Activated CD4-positive, alpha-beta T cell treated with anti-CD3 and anti-CD28 coated beads, Interleukin-2, Interleukin-6, amounts not matched to agents 100 ng/mL and 50 ng/mL, durations not matched to agents 16 hours and 8 hours (primary cell): ENCODE data around the gene YPEL3.

ENCODE experiments used
- DNase-seq: peaks from one replicate; pipeline ENCODE4 v3.0.0-alpha.2; 2020

Gene YPEL3

GRCh38 chr16:30068333-30068732, 27.7 kb downstream of the YPEL3 start:
- no peak for DNase-seq

DNA sequence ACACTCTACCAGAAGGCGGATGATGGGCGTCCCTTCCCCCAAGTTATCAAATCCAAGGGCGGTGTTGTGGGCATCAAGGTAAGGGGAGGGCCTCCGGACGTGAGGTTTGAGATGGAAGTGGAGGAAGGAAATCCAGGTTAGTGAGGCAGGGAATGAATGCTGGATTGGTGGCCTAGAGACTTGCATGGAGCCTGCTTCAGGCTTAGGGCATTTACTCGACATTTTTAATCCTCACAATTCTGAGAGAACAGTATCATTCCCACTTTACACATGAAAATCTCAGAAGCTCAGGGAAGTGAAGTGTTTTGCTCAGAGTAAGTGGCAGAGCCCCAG, 28.5 kb downstream of the YPEL3 start:
- DNase-seq = no peak

GRCh38 chr16:30066761-30067583, 29.0 kb downstream of the YPEL3 start:
- DNase-seq = no peak

DNA sequence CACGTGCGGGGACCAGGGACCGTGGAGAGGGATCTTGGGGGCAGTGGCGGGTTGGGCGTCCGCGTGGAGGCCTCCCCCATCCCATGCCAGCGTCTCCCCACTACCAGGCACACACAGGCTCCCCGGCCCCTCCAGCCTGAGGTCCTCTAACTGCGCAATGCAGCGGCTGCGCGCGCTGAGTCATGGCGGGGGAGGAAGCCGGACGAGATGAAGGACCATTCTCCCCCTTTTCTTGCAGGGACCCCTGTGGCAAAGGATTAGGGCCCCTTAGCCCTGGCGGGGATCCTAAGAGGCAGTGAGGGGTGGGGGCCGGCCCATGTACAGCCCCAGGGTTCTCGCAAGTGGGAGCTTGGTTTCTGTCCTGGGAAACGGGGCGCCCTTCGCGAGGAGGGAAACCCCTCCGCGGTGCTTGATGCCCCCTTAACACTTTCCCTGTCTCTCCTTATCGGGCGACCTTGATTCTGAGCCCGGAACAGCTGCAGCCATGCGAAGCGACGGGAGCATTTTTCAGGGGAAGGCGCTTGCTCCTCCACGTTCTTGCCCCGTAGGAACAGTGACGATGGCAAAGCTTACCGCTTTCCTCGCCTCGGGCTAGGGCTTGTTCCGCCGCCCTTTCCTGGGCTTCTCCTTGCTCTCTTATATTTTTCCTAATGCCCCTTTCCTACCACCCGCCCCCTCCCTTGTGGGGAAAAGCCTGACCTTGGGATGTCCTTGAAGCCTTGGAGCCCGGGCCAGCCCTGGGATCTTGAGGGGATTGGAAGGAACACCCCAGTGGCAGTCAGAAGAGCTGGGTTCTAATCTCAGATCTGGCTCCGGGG, 29.9 kb downstream of the YPEL3 start:
- DNase-seq = no peak

DNA sequence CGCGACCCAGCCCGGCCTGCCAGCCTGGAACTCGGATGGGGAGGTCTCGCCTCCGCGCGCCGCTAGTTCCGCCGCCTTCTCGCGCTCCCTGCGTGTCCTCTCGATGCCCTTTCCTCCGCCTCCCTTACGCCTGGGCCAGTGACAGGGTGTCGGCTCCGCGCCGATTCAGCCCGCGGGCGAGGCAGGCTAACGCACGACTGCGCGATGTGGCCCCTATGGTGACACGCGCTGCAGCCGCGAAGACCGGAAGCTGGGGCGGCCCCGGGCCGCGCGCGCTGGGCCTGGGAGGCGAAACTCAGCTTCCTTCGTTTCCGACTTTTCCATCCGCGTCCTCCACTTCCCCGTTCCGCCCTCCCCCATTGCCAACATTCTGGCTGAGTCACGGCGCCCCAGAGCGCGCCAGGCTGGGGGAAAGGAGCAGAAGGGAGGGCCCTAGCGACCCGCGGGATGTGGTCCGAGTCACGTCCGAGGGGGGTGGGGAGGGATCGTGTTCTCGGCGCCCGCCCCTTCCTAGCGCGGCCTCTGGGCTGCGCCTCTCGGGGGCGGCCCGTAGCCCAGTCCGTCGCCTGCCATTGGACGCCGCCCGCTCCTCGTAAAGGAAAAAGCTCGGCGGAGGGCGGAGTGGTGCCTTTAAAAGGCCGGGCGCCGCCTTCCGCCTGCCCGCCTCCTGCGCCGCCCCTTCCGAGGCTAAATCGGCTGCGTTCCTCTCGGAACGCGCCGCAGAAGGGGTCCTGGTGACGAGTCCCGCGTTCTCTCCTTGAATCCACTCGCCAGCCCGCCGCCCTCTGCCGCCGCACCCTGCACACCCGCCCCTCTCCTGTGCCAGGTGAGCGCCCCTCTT, 30.7 kb downstream of the YPEL3 start, which contains the start of gene ALDOA:
Gene ALDOA, plus strand, starts transcription at position 659 of the 841 bp plus-strand sequence. CDS start 1,138 bp downstream, outside the sequence.
- DNase-seq = peak; percentile 98

GRCh38 chr16:30064729-30065101, 31.3 kb downstream of the YPEL3 start:
- DNase-seq = no peak

DNA sequence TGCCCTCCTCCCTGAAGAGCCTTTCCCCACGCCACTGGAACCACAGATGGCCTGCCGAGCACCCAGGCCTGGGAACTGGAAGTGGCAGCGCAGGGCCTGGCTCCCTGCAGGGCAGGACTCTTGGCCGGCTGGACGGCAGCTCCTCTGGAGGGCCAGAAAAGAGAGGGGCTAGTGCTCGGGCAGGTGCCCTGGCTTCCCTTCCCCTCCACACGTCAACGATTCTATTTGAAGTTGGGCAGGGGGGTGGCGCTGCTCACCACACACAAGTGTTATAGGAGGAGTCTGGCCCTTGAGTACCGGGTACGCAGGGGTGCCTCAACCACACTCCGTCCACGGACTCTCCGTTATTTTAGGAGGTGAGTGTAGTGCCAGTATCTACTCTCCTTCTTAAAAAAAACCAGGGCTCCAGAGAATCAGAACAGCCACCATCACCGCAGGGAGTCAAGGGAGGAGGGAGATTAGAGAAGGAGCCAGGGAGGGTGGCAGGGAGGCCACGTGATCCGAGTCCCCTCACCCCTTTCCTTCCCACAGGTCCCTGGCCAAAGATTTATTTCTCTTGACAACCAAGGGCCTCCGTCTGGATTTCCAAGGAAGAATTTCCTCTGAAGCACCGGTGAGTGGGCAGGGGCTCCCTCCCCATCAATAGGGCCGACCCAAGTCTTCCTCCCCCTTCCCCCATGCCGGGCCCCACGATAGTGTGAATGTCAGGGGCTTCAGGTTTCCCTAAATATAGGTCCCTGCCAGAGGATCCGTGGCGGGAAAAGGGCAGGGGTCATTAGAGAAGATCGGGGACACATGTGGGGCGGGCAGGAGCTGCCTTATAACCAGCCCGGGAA, 31.9 kb downstream of the YPEL3 start:
- DNase-seq = peak; percentile 87

DNA sequence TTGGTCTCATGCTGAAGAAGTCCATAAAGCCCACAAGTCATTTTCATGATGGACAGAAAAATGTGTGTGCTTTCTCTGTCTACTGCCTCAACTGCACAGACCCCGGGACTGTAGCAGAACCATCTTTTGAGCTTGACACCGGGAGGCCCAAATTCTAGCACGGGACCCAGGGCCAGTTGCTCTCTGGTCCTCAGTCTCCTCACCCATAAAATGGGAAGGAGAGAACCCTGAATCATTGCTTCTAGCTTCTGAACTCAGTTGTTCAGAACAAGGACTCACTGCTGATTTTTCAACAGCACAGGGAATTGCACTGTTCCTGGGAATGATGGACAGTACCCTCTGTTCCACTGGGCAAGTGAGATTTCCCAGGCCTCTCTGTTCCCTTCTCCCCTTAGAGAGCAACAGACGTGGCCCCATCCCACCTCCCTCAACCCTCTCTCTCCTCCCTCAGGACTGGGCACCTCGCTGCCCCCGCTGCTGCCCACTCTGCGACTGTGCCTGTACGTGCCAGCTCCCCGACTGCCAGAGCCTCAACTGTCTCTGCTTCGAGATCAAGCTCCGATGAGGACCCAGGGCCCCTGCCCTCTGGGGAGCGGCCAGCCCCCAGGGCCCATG, 32.6 kb downstream of the YPEL3 start:
- DNase-seq = no peak

DNA sequence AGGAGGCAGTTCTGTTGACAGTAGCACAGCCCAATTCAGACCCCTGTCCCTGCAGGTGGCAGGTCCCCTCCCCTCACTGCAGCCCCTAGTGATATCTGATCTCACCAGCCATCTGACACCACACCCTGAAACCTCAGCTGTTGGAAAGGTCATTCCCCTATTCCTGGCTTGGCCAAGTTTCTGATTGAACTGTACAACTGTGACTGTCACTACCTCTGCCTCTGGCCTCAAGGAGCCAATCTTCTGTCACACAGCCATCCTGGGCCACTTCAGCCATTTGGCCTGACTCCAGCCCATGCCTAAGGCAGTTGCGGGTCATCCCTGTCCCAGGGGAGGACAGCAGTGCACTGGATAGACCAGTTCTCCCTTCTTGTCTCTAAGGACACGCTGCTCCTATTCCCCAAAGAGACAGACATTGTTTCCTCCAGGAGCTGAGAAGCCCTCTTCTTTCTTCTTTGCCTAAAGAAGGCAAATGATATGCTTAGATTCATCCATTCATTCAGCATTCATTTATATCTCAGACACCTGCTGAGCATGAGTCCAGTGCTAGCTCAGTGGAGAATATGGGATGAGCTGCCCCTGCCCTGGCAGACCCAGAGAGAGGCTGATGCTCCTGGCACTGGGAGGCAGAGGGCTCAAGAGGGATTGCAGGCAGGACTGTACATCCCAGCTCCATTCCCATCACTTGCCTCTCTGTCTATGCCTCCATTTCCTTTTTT, 35.0 kb downstream of the YPEL3 start:
- no peak for DNase-seq

DNA sequence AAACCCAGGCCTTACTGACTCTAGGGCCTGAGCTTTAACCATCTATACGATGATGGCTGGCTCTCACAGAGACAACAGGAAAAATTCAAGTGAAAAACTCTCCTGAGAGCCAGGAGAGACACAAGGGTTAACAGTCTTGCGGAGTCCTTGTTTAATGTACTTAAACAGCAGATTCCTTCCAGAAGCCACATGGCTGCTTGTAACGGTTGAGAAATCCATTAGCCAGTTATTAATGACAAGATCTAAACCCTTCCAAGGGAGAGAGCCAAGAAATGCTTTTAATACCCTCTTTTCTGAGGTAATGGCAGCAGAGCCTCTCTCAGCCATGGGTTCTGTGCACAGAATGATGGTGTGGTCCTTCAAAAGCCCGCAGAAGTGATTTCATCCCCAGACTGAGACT, 35.7 kb downstream of the YPEL3 start:
- DNase-seq = no peak

DNA sequence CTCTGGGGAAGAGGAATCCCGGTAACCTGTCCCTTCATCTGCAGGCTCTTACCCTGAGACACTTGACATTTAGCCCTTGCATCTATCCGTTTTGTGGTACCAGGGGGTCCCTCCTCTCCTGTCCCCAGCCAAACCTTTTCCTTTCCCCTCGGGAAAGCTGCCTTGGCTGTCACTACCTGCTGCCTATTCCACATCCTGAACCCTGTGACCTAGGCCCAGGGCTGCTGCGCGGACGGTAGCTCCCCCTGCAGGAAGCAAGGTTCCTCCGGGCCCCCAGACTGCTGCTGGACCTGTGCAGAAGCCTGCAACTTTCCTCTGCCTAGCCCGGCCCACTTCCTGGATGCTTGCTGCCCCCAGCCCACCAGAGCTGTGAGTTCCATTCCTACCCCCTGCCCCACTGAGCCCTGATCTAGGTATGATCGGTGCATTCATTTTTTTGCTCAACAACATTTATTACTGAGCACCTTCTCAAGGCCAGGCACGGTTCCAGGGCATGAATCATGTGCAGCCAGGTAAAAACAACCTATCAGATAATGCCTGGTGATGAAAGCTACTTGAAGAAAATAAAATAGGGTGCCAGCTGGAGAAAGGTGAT, 41.0 kb downstream of the YPEL3 start:
- DNase-seq = peak; percentile 63

DNA sequence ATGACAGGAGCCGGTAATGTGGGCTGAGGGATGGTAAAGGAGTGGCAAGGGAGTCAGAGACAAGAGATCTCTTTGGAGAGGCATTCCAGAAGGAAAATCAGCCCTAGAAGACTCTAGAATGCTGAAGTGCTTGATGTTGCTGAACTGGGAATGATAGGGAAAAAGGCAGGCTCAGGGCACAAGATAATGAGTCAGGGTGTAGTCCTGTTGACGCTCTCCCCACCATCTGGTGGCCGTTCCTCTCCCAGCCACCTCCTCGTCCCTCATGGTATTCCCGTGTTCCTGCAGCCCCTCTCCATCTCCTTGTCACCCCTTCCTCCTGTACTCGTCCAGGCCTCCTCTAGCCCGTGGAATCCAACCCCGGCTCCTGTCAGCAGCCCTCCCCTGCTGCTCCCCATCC, 41.6 kb downstream of the YPEL3 start:
- no peak for DNase-seq

DNA sequence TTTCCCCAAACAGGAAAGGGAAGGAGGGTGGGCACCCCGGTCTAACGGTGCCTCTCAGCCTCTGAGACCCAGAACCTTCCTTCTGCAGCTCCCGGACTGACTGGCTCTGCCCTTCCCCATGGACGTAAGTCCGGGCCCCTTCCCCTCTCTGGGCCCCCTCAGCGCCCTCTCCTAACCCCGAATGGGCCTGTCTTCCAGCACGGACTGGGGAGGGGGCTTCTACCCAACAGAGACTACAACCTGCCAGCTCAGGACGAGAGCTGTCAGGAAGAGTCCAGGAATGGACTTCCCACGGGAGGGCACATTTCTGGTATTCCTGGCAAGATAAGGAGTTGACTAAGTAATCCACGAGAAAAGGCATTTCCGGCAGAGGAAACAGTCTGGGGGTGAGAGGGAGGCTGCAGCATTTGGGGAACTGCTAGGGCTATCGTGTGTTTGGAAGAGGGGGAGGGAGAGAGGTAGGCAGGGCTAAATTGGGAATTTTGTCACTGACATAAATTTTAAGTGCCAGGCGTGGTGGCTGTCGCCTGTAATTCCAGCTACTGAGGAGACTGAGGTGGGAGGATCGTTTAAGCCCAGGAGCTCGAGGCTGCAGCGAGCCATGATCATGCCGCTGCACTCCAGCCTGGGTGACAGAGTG, 42.5 kb downstream of the YPEL3 start:
- no peak for DNase-seq

DNA sequence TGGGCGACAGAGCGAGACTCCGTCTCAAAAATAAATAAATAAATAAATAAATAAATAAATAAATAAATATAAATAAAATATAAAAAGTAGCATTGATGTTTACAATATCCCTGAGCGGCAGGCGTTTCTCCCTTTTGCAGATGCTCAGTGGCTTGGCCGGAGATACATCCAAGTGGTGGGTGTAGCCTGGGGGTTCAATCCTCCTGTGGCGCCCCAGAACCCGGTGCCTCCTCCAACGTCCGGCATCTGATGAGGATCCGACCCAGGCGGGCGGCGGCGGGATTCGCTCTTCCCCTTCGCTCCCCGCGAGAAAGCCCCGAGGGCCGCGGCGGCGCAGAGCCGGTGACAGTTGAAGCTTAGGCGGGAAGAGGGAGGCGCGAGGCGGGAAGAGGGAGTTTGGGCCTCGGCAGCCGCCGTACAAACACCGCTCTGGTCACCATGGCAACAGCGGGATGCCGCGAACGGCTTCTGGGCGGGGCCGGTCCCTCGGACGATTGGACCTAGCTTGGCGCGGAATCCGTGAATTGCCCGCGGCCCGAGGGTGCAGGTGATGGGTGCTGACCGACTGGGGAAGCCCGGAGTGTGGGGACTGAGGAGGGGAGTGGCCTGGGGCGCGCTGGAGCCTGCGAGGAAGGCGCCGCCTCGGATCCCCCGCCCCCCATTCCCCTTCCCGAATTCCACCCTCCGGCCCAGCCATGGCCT, 43.2 kb downstream of the YPEL3 start:
- peak; percentile 96 for DNase-seq

GRCh38 chr16:30051518-30051917, 44.5 kb downstream of the YPEL3 start:
- DNase-seq = no peak

- DNase-seq = no peak
Observed at GRCh38 chr16:30049871-30050270, 46.1 kb downstream of the YPEL3 start.

- no peak for DNase-seq
Observed at GRCh38 chr16:30046588-30046987, 49.4 kb downstream of the YPEL3 start.

GRCh38 chr16:30046178-30046577, 49.8 kb downstream of the YPEL3 start:
- no peak for DNase-seq
